Measurements from ENCODE around the gene ZNF491. TPM values are rescaled to one million over a fixed set of nuclear protein-coding genes. Genes with fewer than 3 reads are reported as not detected.

Gene ZNF491
- total and polyA plus RNA-seq, 9 donors = 2.2 to 6.5 (median 4.0) TPM

DNA sequence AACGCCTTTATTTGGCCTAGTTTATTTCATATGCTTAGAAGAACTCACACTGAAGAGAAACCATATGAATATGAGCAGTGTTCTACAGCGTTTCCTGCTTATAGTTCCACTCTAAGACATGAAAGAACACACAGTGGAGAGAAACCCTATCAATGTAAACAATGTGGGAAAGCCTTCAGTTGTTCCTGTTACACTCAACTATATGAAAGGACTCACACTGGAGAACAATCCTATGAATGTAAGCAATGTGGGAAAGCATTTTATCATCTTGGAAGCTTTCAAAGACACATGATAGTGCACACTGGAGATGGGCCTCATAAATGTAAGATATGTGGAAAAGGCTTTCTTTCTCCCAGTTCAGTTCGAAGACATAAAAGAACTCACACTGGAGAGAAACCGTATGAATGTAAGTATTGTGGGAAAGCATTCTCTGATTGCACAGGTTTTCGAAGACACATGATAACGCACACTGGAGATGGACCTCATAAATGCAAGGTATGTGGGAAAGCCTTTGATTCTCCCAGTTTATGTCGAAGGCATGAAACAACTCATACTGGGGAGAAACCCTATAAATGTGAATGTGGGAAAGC, 17.8 kb upstream of the ZNF491 start:
- H3K36me3 ChIP-seq = peaks cover 6% of the 10 kb centered on the region
- WGBS, 3 donors = 95 to 98% (median 95%) methylated on average over 7 of the region's 7 CpGs
- intact Hi-C loops (cut with DNase I) = no loop called here

DNA sequence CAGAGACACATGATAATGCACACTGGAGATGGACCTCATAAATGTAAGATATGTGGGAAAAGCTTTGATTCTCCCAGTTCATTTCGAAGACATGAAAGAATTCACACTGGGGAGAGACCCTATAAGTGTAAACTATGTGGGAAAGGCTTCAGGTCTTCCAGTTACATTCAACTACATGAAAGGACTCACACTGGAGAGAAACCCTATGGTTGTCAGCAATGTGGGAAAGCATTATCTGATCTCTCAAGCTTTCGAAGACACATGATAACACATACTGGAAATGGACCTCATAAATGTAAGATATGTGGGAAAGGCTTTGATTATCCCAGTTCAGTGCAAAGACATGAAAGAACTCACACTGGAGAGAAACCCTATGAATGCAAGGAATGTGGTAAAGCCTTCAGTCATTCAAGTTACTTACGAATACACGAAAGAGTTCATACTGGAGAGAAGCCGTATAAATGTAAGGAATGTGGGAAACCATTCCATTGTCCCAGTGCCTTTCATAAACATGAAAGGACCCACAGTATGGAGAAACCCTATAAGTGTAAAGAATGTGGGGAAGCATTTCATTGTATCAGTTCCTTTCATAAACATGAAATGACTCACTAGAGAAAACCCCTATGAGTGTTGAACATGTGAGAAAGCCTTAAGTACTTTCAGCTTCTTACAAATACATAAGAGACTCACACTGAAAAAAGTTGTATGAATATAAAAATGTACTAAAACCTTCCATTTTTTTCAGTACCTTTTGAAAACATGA, 16.8 kb upstream of the ZNF491 start:
- Histone ChIP-seq H3K27ac (no peak overlapping the region), H3K4me3 (no peak overlapping the region), H3K36me3 (peaks cover 6% of the 10 kb centered on the region), H3K27me3 (no peaks in the 10 kb centered on the region), H3K4me1 (ENCODE audit: insufficient read depth) (no peaks in the 10 kb centered on the region), H3K9me3 (peaks cover 4 to 48% of the 10 kb centered on the region in 2 donors)
- WGBS, 3 donors = 95 to 99% (median 96%) methylated on average over 5 of the region's 5 CpGs
- no peak for DNase-seq
- no peak for TF ChIP-seq POLR2A (IDR thresholded peaks at IDR 0.05)
- TF ChIP-seq EP300 (IDR thresholded peaks at IDR 0.05) = no peak
- TF ChIP-seq, protein P1, sequence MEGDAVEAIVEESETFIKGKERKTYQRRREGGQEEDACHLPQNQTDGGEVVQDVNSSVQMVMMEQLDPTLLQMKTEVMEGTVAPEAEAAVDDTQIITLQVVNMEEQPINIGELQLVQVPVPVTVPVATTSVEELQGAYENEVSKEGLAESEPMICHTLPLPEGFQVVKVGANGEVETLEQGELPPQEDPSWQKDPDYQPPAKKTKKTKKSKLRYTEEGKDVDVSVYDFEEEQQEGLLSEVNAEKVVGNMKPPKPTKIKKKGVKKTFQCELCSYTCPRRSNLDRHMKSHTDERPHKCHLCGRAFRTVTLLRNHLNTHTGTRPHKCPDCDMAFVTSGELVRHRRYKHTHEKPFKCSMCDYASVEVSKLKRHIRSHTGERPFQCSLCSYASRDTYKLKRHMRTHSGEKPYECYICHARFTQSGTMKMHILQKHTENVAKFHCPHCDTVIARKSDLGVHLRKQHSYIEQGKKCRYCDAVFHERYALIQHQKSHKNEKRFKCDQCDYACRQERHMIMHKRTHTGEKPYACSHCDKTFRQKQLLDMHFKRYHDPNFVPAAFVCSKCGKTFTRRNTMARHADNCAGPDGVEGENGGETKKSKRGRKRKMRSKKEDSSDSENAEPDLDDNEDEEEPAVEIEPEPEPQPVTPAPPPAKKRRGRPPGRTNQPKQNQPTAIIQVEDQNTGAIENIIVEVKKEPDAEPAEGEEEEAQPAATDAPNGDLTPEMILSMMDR (IDR thresholded peaks at IDR 0.05) = no peak
- intact Hi-C loops (cut with DNase I) = no loop called here

More for the DNA sequence above, 17.8 kb upstream of the ZNF491 start:
- no peak overlapping the region for H3K4me3 ChIP-seq
- TF ChIP-seq EP300 (IDR thresholded peaks at IDR 0.05) (no peak), POLR2A (IDR thresholded peaks at IDR 0.05) (no peak)
- TF ChIP-seq, protein P1 (IDR thresholded peaks at IDR 0.05) = no peak
- no peak for DNase-seq
- H3K27ac ChIP-seq = no peak overlapping the region
- no peaks in the 10 kb centered on the region for H3K4me1 ChIP-seq (ENCODE audit: insufficient read depth)
- H3K27me3 ChIP-seq = no peaks in the 10 kb centered on the region
- H3K9me3 ChIP-seq = peaks cover 4 to 42% of the 10 kb centered on the region in 2 donors

DNA sequence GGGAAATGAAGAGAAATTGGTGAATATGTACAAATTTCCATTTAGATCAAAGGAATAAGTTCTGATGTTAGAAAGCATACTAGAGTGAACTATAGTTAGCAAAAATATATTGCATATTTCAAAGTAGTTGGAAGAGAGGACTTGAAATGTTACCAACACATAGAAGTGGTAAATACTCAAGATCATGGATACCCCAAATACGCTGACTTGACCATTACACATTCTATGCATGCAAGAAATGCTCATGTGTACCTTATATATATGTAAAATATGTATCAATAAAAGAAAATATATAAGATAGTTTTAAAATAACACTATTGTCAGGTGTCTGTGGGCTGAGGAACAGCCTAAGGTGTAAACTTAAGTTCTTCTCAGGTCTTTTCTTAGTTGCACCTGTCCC, 14.6 kb upstream of the ZNF491 start:
- H3K27ac ChIP-seq = no peak overlapping the region
- H3K9me3 ChIP-seq = peaks cover 4 to 34% of the 10 kb centered on the region in 2 donors
- intact Hi-C loops (cut with DNase I) = no loop called here
- WGBS, 3 donors = 96 to 100% (median 100%) methylated on average over 1 of the region's 1 CpG
- no peak overlapping the region for H3K4me3 ChIP-seq
- TF ChIP-seq POLR2A (IDR thresholded peaks at IDR 0.05) (no peak), EP300 (IDR thresholded peaks at IDR 0.05) (no peak)
- TF ChIP-seq, protein P1 (IDR thresholded peaks at IDR 0.05) = no peak
- no peaks in the 10 kb centered on the region for H3K4me1 ChIP-seq (ENCODE audit: insufficient read depth)
- H3K36me3 ChIP-seq = peaks cover 5% of the 10 kb centered on the region
- DNase-seq = no peak
- H3K27me3 ChIP-seq = no peaks in the 10 kb centered on the region

DNA sequence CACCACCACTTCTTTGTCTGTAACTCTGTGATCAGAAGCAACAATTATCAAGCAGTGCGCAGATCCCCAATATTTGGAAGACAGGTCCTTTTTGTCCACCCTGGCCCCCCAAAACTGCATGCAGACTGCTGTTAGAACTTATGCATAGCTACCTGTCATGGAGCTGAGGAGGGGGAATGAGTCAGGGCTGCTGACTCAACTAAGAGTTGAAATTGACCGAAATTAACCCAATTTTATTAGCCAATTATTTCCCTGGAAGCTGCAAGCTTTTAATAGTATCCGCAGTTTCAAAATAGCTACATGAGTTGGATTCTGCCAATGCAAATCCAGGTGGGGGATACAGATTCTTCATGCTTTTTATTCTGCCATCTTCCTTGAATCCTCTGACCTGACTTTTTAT, 14.0 kb upstream of the ZNF491 start:
- no peak for TF ChIP-seq POLR2A (IDR thresholded peaks at IDR 0.05)
- no peak for TF ChIP-seq EP300 (IDR thresholded peaks at IDR 0.05)
- Histone ChIP-seq H3K4me3 (no peak overlapping the region), H3K27ac (no peak overlapping the region), H3K9me3 (peaks cover 4 to 28% of the 10 kb centered on the region in 2 donors), H3K4me1 (ENCODE audit: insufficient read depth) (no peaks in the 10 kb centered on the region), H3K27me3 (no peaks in the 10 kb centered on the region), H3K36me3 (peaks cover 3% of the 10 kb centered on the region)
- 96 to 99% (median 97%) methylated on average over 3 of the region's 3 CpGs for WGBS, 3 donors
- intact Hi-C loops (cut with DNase I) = no loop called here
- no peak for DNase-seq

DNA sequence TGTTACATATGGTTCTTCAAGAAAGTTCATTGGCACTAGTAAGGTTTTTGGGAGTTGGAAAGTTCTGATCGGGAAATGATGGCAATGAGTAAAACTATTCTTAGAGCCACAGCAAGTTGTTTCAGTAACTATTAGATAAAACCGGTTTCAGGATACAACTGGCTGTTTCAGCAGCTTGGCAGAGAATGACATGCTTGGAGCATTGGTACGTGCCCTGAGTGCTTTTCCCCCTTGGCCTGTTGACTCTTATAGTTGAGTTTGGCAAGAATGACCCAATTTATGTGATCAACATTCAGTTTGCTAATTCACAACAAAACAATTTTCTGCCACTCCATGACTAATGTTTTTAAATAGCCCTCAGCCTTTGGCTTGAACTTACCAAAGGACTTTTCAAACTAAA, 10.8 kb upstream of the ZNF491 start:
- intact Hi-C loops (cut with DNase I) = no loop called here
- 74 to 79% (median 76%) methylated on average over 3 of the region's 3 CpGs for WGBS, 3 donors
- H3K36me3 ChIP-seq = no peaks in the 10 kb centered on the region
- TF ChIP-seq EP300 (IDR thresholded peaks at IDR 0.05) (no peak), POLR2A (IDR thresholded peaks at IDR 0.05) (no peak)
- TF ChIP-seq, protein P1 (IDR thresholded peaks at IDR 0.05) = no peak
- no peaks in the 10 kb centered on the region for H3K27me3 ChIP-seq
- no peaks in the 10 kb centered on the region for H3K4me1 ChIP-seq (ENCODE audit: insufficient read depth)
- DNase-seq = no peak
- H3K9me3 ChIP-seq = peaks cover 0 to 5% of the 10 kb centered on the region in 2 donors
- no peak overlapping the region for H3K4me3 ChIP-seq
- no peak overlapping the region for H3K27ac ChIP-seq

Data from ovary (tissue), 9 donors.